NCI-H2107 treated with DMSO at 0.1 percent for 48 hours (cell line): ENCODE data around the gene MYCL.
"Not testable (repeated sequence)": the region's sequence is repeated elsewhere in the genome, so short reads cannot be mapped to it uniquely, and the experiment has no call there.

Source experiments
- DNase-seq: peaks from one replicate; lab custom pipeline; 2025; ENCODE audit not compliant: unreplicated experiment; lab: John Stamatoyannopoulos, UW

MYCL gene

GRCh38 chr1:39919545-39919944 lies 17.8 kb upstream of the MYCL start:
- DNase-seq = peak; percentile 100

- DNase-seq = peak; percentile 91
Observed at GRCh38 chr1:39917825-39918224, 16.1 kb upstream of the MYCL start.

GRCh38 chr1:39915499-39916129 lies 13.9 kb upstream of the MYCL start:
- DNase-seq = no peak

DNA sequence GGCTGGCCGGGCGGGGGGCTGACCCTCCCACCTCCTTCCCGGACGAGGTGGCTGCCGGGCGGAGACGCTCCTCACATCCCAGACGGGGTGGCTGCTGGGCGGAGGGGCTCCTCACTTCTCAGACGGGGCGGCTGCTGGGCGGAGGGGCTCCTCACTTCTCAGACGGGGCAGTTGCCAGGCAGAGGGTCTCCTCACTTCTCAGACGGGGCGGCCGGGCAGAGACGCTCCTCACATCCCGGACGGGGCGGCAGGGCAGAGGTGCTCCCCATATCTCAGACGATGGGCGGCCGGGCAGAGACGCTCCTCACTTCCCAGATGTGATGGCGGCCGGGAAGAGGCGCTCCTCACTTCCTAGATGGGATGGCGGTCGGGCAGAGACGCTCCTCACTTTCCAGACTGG lies 11.4 kb upstream of the MYCL start:
- DNase-seq = not testable (repeated sequence)

DNA sequence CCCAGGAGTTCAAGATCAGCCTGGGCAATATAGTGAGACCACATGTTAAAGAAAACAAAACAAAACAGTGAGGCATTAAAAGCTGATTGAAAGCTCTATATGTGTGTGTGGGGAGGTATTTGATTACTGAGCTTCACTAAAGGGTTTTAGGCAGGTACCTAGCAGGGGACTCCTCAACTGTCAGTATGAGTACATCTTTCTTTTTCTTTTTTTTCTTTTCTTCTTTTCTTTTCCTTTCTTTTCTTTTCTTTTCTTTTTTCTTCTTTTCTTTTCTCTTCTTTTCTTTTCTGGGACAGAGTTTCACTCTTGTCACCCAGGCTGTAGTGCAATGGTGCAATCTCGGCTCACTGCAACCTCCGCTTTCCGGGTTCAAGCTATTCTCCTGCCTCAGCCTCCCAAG lies 8.5 kb upstream of the MYCL start:
- DNase-seq = no peak

DNA sequence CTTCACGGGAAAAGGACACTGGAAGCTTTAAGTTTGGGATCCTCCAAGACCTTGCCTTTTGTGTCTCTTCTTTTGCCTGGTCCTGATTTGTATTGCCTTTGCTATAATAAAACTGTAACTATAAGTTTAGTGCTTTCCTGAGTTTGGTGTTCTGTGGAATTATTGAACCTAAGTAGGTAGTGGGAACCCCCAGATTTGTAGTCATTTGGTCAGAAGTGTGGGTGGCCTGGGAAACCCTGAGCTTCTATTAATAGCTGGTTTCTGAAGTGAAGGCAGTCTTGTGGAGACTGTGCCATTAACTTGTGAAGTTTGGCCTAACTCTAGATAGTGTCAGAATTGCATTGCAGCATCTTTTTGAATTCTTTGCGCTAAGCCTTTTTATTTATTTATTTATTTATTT lies 6.8 kb upstream of the MYCL start:
- no peak for DNase-seq

DNA sequence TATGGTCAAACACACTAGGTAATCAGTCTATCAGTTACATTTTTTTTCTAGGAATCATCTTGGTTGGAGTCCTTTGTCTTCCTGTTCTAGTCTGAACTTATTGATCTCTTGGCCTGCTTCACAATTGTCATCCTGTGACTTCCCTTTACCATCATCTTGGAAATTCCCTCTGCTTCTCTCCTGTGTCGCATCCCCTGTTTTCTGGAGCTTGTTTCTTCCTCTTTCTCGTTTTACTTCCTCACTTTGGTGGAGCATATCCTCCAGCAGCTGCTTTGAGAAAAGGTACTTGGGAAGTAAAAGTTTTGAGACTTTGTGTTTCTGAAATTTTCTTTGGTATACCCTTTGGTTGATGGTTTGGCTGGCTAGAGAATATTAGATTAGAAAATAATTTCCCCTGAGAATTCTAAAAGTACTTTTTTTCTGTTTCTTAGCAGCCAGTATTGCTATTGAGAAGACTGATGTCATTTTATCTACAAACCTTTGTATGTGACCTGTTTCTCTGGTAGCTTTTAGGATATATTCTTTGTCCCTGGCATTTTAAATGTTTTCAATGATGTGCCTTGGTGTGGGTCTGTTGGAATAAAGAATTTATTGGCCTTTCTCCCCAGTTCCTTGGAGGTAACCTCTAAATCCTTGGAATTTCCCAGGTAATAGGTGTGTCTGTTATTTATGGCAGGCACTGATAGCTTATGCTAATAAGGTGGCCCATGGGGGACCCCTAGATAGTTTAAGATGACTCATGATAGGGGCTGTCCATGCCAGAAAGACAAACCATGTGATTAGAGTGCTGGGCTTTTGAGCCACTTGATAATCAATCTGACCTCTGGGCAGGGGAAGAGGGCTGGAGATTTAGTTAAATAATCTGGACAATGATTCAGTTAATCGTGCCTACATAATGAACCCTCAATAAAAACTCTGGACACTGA lies 6.1 kb upstream of the MYCL start:
- no peak for DNase-seq

DNA sequence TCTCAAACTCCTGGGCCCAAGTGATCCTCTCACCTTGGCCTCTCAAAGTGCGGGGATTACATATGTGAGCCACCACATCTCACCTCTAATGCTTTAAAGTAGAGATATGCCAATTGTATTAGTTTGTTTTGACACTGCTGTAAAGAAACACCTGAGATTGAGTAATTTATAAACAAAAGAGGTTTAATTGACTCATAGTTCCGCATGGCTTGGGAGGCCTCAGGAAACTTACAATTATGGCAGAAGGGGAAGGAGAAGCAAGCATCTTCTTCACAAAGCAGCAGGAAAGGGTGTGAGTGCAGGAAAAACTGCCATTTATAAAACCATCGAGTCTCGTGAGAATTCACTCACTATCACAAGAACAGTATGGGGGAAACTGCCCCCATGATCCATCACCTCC lies 3.5 kb upstream of the MYCL start:
- no peak for DNase-seq

DNA sequence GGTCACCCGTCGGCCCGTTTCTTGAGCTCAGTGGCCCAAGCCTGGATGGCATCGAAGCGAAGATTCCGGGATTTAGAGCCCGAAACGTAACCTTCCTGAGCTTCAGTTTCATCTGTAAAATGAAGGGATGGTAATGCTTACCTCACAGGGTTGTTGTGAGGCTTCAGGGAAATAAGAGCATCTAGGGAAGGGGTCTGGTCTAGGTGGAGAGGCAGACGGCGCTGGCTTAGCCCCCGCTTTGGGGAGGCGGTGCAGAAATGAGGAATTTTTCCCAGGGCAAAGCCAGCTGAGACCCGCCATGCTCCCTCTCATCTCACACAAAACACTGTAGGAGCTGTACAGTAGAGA lies 717 bp upstream of the MYCL start:
- DNase-seq = no peak

DNA sequence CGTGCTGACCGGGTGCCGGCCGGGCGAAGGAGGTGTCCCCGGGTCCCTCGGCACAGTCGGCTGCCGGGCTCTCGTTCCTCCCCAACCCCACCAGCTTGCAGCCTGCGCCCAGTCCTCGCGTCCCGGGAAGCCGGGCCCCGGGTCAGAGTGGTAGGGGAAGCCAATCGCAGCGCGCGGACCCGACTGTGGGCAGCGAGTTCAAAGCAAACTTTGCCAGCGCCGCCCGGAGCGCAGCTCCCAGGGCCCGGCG lies 328 bp downstream of the MYCL start:
- DNase-seq = no peak

GRCh38 chr1:39900662-39901463 lies 854 bp downstream of the MYCL start:
- peak; percentile 100 for DNase-seq

- DNase-seq = no peak
Observed at GRCh38 chr1:39899611-39900538, 1.8 kb downstream of the MYCL start.

DNA sequence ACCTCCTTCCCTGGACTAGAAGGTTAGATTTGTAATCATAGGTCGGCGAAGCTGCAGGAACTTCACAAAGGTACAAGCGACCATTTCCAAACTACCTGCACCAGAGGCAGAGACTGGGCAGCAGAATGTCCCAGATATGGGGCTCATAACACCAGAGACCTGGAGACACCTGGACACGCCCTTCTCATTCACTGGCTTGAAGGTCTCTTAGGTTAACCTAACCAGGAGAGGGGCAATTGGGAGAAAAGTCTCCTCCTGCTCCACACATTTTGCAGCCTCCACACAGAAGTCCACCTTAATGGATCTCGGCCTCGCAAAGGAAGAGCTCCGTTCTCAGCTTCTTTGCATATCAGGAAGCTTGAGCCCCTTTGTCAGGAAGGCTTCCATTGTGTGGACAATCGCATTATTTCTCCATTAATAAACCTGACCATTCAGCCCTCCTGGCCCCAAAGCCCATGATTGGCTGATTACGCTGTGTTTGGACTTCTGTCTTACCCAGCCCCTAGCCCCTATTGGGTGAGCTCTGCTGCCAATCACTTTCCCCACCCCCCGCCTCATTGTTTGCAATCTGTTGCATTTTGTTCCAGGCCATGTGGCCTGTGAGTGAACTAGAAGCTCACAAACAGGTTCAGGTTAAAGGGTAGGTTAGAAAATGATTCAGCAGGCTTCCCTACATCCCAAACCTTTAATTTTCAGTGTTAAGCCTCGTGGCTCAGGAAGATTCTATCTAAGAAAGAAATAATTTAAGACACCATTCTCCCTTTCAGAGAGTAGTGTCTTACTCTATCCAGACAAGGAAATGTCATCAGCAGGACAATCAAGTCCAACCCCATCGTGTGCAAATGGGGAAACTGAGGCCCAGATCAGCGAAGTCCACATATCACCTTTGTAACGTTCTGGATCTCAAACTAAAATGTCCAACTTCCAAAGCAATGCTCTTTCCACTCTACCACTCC lies 2.8 kb downstream of the MYCL start:
- peak; percentile 100 for DNase-seq

GRCh38 chr1:39898191-39898590 lies 3.5 kb downstream of the MYCL start:
- DNase-seq = no peak

- peak; percentile 97 for DNase-seq
Observed at GRCh38 chr1:39896909-39897685, 4.6 kb downstream of the MYCL start.

DNA sequence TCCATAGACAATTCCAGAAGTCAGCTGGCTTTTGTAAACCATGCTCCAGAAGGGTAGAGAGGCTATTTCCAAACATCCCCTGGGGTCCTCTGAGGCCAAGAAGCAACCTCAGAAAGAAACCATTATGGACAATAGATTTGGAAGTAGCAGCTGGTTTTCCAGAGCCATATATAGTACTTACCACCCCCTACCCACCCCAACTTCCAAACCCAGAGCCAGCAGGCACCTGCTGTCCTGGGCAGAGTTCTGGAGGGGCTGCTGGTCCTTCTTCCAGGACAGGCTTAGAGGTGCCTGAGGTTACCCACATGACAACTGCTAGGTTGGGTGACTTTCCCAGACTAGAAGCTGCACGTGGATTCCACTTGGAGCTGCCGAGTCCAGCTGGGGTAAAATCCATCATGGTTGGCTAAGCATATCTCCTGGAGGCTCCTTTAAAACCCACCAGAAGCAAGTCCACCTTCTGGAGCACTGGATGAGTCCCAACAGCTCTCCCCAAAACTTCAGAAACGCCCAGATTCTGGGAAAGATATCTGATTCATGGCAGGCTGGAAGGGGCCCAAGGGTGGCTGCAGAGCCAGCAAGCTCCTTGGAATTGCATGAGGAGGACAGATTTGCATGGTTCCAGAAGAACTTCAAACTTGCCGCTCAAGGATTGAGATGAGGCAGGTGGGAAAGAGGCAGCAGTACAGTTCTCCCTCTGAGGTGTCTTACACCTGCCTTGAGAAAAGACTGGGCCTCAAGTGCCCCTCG lies 5.8 kb downstream of the MYCL start:
- no peak for DNase-seq

GRCh38 chr1:39894884-39895495 lies 6.7 kb downstream of the MYCL start:
- no peak for DNase-seq
